ENCODE measurements around the gene MYRIP. TPM values are rescaled to one million over a fixed set of nuclear protein-coding genes. Genes with fewer than 3 reads are reported as not detected.
"Not testable (repeated sequence)": the region's sequence is repeated elsewhere in the genome, so short reads cannot be mapped to it uniquely, and the experiment has no call there.

The MYRIP gene
- 1 to 10 TPM; 1.0 to 9.6 (median 3.2) TPM for total RNA-seq

- TF ChIP-seq, protein P1, sequence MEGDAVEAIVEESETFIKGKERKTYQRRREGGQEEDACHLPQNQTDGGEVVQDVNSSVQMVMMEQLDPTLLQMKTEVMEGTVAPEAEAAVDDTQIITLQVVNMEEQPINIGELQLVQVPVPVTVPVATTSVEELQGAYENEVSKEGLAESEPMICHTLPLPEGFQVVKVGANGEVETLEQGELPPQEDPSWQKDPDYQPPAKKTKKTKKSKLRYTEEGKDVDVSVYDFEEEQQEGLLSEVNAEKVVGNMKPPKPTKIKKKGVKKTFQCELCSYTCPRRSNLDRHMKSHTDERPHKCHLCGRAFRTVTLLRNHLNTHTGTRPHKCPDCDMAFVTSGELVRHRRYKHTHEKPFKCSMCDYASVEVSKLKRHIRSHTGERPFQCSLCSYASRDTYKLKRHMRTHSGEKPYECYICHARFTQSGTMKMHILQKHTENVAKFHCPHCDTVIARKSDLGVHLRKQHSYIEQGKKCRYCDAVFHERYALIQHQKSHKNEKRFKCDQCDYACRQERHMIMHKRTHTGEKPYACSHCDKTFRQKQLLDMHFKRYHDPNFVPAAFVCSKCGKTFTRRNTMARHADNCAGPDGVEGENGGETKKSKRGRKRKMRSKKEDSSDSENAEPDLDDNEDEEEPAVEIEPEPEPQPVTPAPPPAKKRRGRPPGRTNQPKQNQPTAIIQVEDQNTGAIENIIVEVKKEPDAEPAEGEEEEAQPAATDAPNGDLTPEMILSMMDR (IDR thresholded peaks at IDR 0.05), result no peak
- no peak for DNase-seq (ENCODE audit: low spot score)
- ATAC-seq (ENCODE audit: low FRiP score), result peak; percentile 80
Observed at GRCh38 chr3:39809181-39809994, at the start of gene MYRIP. MYRIP (plus strand) TSS chr3:39809609; CDS start chr3:39900817, 91,208 bp downstream.

DNA sequence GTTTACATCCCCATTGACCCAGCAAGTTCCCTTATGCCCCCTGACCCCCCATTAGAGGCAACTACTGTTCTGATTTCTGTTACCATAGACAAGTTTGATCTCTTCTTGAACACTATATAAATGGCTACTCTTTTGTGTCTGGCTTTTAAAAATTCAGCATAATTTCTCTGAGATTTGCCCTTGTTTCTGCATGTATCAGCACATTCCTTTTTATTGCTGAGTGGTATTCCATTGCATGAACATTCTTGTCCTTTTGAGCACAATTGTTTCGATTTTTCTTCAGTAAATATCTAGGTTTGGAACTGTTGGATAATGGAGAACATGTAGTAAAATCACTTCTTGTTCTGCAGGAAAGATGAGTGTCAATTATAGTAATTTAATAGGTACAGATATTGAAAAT is 49.1 kb upstream of the MYRIP start:
- TF ChIP-seq, protein P1 (IDR thresholded peaks at IDR 0.05), result no peak
- ATAC-seq (ENCODE audit: low FRiP score), result no peak
- no peak for DNase-seq (ENCODE audit: low spot score)

- DNase-seq (ENCODE audit: low spot score) (no peak), ATAC-seq (ENCODE audit: low FRiP score) (no peak)
- TF ChIP-seq, protein P1 (IDR thresholded peaks at IDR 0.05), result no peak
Observed at GRCh38 chr3:39762537-39763070, 46.8 kb upstream of the MYRIP start.

GRCh38 chr3:39763390-39763789 is 46.0 kb upstream of the MYRIP start:
- DNase-seq (ENCODE audit: low spot score), result no peak
- TF ChIP-seq, protein P1 (IDR thresholded peaks at IDR 0.05), result no peak
- ATAC-seq (ENCODE audit: low FRiP score), result no peak

DNA sequence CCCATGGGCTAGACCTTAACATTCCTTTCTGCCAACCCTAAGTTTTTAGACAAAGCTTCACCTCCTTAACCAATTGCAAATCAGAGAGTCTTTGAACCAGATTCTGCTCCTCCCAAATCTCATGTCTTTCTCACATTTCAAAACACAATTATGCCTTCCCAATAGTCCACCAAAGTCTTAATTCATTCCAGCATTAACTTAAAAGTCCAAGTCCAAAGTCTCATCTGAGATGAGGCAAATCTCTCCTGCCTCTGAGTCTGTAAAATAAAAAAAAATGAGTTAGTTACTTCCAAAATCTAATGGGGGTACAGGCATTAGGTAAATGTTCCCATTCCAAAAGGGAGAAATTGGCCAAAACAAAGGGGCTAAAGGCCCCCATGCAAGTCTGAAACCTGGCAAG is 43.8 kb upstream of the MYRIP start:
- TF ChIP-seq, protein P1 (IDR thresholded peaks at IDR 0.05), result no peak
- DNase-seq (ENCODE audit: low spot score), result no peak

GRCh38 chr3:39766433-39766832 is 43.0 kb upstream of the MYRIP start:
- DNase-seq (ENCODE audit: low spot score), result no peak
- TF ChIP-seq, protein P1 (IDR thresholded peaks at IDR 0.05), result no peak
- ATAC-seq (ENCODE audit: low FRiP score), result no peak

More for the DNA sequence above, 43.8 kb upstream of the MYRIP start:
- no peak for ATAC-seq (ENCODE audit: low FRiP score)

GRCh38 chr3:39766909-39767308 is 42.5 kb upstream of the MYRIP start:
- ATAC-seq (ENCODE audit: low FRiP score); DNase-seq (ENCODE audit: low spot score): not testable (repeated sequence)

GRCh38 chr3:39778168-39778567 is 31.2 kb upstream of the MYRIP start:
- ATAC-seq (ENCODE audit: low FRiP score), result not testable (repeated sequence)

More at GRCh38 chr3:39778168-39778567, 31.2 kb upstream of the MYRIP start:
- DNase-seq (ENCODE audit: low spot score), result not testable (repeated sequence)
